HCT116 (cell line): Measurements from ENCODE around the gene C2orf76. TPM values are rescaled to one million over a fixed set of nuclear protein-coding genes. Genes with fewer than 3 reads are reported as not detected.

Source experiments
- ATAC-seq: fragments of 200-7000 bp; cut with Tn5 transposase; 2 replicates; pipeline ENCODE4 v1.9.1; 2020; ENCODE audit warnings: mild to moderate bottlenecking, moderate library complexity
- BruUV-seq: library from RNA; stranded (reverse); fragments of 400-500 nt; replicated peaks from 2 replicates; lab custom pipeline; 2021; lab: Mats Ljungman, UMichigan
- CTCF ChIA-PET: fragments of 300-600 bp; sonication (Branson Sonifier 250); formaldehyde crosslinking; loops from one replicate; lab custom pipeline; 2021; ENCODE audit warnings: antibody characterized with exemption; lab: Charles Lee
- POLR2A ChIA-PET: fragments of 300-600, 350-600 bp; sonication (Branson Sonifier 250); formaldehyde crosslinking; loops from one replicate; lab custom pipeline; 2021; ENCODE audit warnings: antibody characterized with exemption; lab: Charles Lee
- RAD21 ChIA-PET, 2 experiments: fragments of 300-600 bp; sonication (Branson Sonifier 250); formaldehyde crosslinking; loops; one replicate each; lab custom pipeline; 2023; ENCODE audit warnings: low total read pairs in 2 of 2; ENCODE audit not compliant: uncharacterized antibody in 2 of 2, unreplicated experiment in 2 of 2, low non-redundant PET in 1 of 2; lab: Charles Lee
- DNase-seq: peaks from one replicate; pipeline ENCODE4 v3.0.0-alpha.2; 2010; ENCODE audit warnings: low read depth, low spot score
- H2AFZ ChIP-seq: fragments of 200-600 bp; shearing (Covaris generic), sonication (generic); 2 replicates; pipeline ENCODE4 v1.6.1; 2017; ENCODE audit warnings: low read depth, mixed run types, mixed read lengths, antibody characterized with exemption, low read length; ENCODE audit not compliant: poor library complexity, severe bottlenecking
- H3K27ac ChIP-seq: 2 replicates; pipeline ENCODE4 v1.5.1; 2012; ENCODE audit warnings: low read depth, low read length
- H3K27me3 ChIP-seq: fragments of 200-600 bp; sonication (generic); 2 replicates; pipeline ENCODE4 v1.6.1; 2016; ENCODE audit warnings: mixed run types, low read length, mixed read lengths; ENCODE audit not compliant: insufficient read depth
- H3K36me3 ChIP-seq, 2 experiments: fragments of 200-500 bp in 1 of 2; fragments of 200-600 bp in 1 of 2; sonication (Bioruptor generic) in 1 of 2; sonication (generic) in 1 of 2; 2 replicates each; pipeline versions ENCODE4 v1.5.1 to v1.6.1; 2014 to 2016; ENCODE audit warnings: low read length in 2 of 2, inconsistent platforms in 1 of 2, mixed read lengths in 1 of 2, mixed run types in 1 of 2; ENCODE audit not compliant: insufficient read depth in 2 of 2, control insufficient read depth in 1 of 2
- H3K4me1 ChIP-seq, 2 experiments: fragments of 200-600 bp in 1 of 2; sonication (generic) in 1 of 2; 2 replicates each; pipeline versions ENCODE4 v1.5.1 to v1.6.1; 2012 to 2017; ENCODE audit warnings: low read length in 2 of 2, inconsistent platforms in 1 of 2, mild to moderate bottlenecking in 1 of 2, mixed read lengths in 1 of 2, mixed run types in 1 of 2, moderate library complexity in 1 of 2; ENCODE audit not compliant: insufficient read depth in 2 of 2, control insufficient read depth in 1 of 2
- H3K4me2 ChIP-seq: fragments of 200-600 bp; sonication (generic); 2 replicates; pipeline ENCODE4 v1.6.1; 2017; ENCODE audit warnings: mixed run types, low read length, mixed read lengths
- H3K4me3 ChIP-seq, 2 experiments: fragments of 200-600 bp in 1 of 2; sonication (generic) in 1 of 2; replicated peaks in 1 of 2; 2 replicates each; pipeline ENCODE4 v1.5.1; 2011 to 2016; ENCODE audit warnings: low read length in 2 of 2, control low read depth in 1 of 2, low read depth in 1 of 2, mild to moderate bottlenecking in 1 of 2, mixed read lengths in 1 of 2, mixed run types in 1 of 2
- H3K79me2 ChIP-seq: fragments of 200-600 bp; sonication (generic); 2 replicates; pipeline ENCODE4 v1.6.1; 2017; ENCODE audit warnings: mild to moderate bottlenecking, mixed run types, low read length, moderate library complexity, mixed read lengths; ENCODE audit not compliant: insufficient read depth
- H3K9ac ChIP-seq: fragments of 200-600 bp; sonication (generic); 2 replicates; pipeline ENCODE4 v1.6.1; 2016; ENCODE audit warnings: low read length, mixed read lengths
- H3K9me2 ChIP-seq: fragments of 200-600 bp; sonication (generic), shearing (Covaris generic); 2 replicates; pipeline ENCODE4 v1.6.1; 2017; ENCODE audit warnings: mixed run types, mild to moderate bottlenecking, moderate library complexity; ENCODE audit not compliant: insufficient read depth
- H3K9me3 ChIP-seq, 2 experiments: fragments of 200-500 bp in 1 of 2; fragments of 200-600 bp in 1 of 2; sonication (Bioruptor generic) in 1 of 2; sonication (generic) in 1 of 2; 2 replicates each; pipeline ENCODE4 v1.6.1; 2014 to 2017; ENCODE audit warnings: low read length in 2 of 2, mixed read lengths in 2 of 2, inconsistent platforms in 1 of 2, low read depth in 1 of 2, mild to moderate bottlenecking in 1 of 2, mixed run types in 1 of 2, moderate library complexity in 1 of 2; ENCODE audit not compliant: control insufficient read depth in 1 of 2, insufficient read depth in 1 of 2
- H4K20me1 ChIP-seq: fragments of 200-600 bp; sonication (generic), shearing (Covaris generic); 2 replicates; pipeline ENCODE4 v1.6.1; 2017; ENCODE audit warnings: mixed run types, mild to moderate bottlenecking, moderate library complexity; ENCODE audit not compliant: insufficient read depth
- CBX3 ChIP-seq: IDR thresholded peaks from 2 replicates; pipeline ENCODE4 v1.6.1; 2012; ENCODE audit warnings: low read depth
- EGR1 ChIP-seq: IDR thresholded peaks from 2 replicates; pipeline ENCODE4 v1.6.1; 2012; ENCODE audit warnings: low read depth
- ELF1 ChIP-seq: IDR thresholded peaks from 2 replicates; pipeline ENCODE4 v1.6.1; 2012; ENCODE audit warnings: low read depth, borderline replicate concordance
- EZH2 ChIP-seq: fragments of 200-600 bp; sonication (generic); IDR thresholded peaks from 2 replicates; pipeline ENCODE4 v1.6.1; 2017; ENCODE audit warnings: antibody characterized with exemption, mixed run types
- EZH2phosphoT487 ChIP-seq: fragments of 200-600 bp; IDR thresholded peaks from 2 replicates; pipeline ENCODE4 v1.6.1; 2018; ENCODE audit warnings: antibody characterized with exemption, borderline replicate concordance
- FOSL1 ChIP-seq: IDR thresholded peaks from 2 replicates; pipeline ENCODE4 v1.6.1; 2012; ENCODE audit warnings: low read depth
- POLR2A ChIP-seq: IDR thresholded peaks from 2 replicates; pipeline ENCODE4 v1.7.0; 2011; ENCODE audit warnings: borderline replicate concordance; ENCODE audit not compliant: insufficient read depth, insufficient read length; ENCODE audit errors: extremely low read depth
- POLR2AphosphoS5 ChIP-seq: IDR thresholded peaks from 2 replicates; pipeline ENCODE4 v1.6.1; 2011; ENCODE audit warnings: mild to moderate bottlenecking, low read depth, low read length, moderate library complexity
- RAD21 ChIP-seq: IDR thresholded peaks from 2 replicates; pipeline ENCODE4 v1.6.1; 2012; ENCODE audit warnings: low read depth, mild to moderate bottlenecking
- SP1 ChIP-seq: IDR thresholded peaks from 2 replicates; pipeline ENCODE4 v1.6.1; 2012; ENCODE audit warnings: low read depth
- SRF ChIP-seq: IDR thresholded peaks from 2 replicates; pipeline ENCODE4 v1.6.1; 2012; ENCODE audit warnings: low read depth
- YY1 ChIP-seq: IDR thresholded peaks from 2 replicates; pipeline ENCODE4 v1.6.1; 2011; ENCODE audit warnings: low read length, low read depth, moderate library complexity, mild to moderate bottlenecking; ENCODE audit not compliant: insufficient replicate concordance; ENCODE audit errors: extremely low read depth
- ZNF274 ChIP-seq: fragments of 200-500 bp; sonication (Bioruptor generic); IDR thresholded peaks from 2 replicates; pipeline ENCODE4 v1.6.1; 2014; ENCODE audit warnings: mild to moderate bottlenecking, low read depth, low read length, inconsistent platforms
- intact Hi-C: fragments of 100-400 bp; cut with micrococcal nuclease; formaldehyde crosslinking; loops from 2 replicates; pipeline ENCODE4 v1.10.0; 2022
- total RNA-seq: library from RNA; stranded (reverse); gene quantifications from one replicate; pipeline ENCODE4 v1.2.1, GENCODE V29; 2021; ENCODE audit not compliant: unreplicated experiment
- TF ChIP-seq, protein P1 (sequence below): IDR thresholded peaks from 2 replicates; pipeline ENCODE4 v1.6.1; 2012
- TF ChIP-seq, protein P2 (sequence below): IDR thresholded peaks from 2 replicates; pipeline ENCODE4 v1.6.1; 2012
- TF ChIP-seq, protein P3 (sequence below): IDR thresholded peaks from 2 replicates; pipeline ENCODE4 v1.6.1; 2011; ENCODE audit warnings: mild to moderate bottlenecking, low read length, moderate library complexity; ENCODE audit not compliant: insufficient replicate concordance; ENCODE audit errors: extremely low read depth
- TF ChIP-seq, protein P4 (sequence below): IDR thresholded peaks from 2 replicates; pipeline ENCODE4 v1.6.1; 2012; ENCODE audit warnings: low read depth
- TF ChIP-seq, protein P5 (sequence below), 3 experiments: fragments of 200-600 bp in 1 of 3; sonication (generic) in 1 of 3; IDR thresholded peaks in 2 of 3; conservative IDR thresholded peaks in 1 of 3; 2 replicates each; pipeline ENCODE4 v1.5.1; 2012 to 2017; ENCODE audit warnings: low read depth in 2 of 3, low read length in 2 of 3, antibody characterized with exemption in 1 of 3, borderline replicate concordance in 1 of 3, control low read depth in 1 of 3, mild to moderate bottlenecking in 1 of 3, mixed read lengths in 1 of 3, mixed run types in 1 of 3, moderate library complexity in 1 of 3; ENCODE audit not compliant: insufficient read depth in 1 of 3

Gene C2orf76
- total RNA-seq, 1 experiment from 2014 or later = 10.5 TPM

GRCh38 chr2:119282146-119282995 lies 84.3 kb downstream of the C2orf76 start:
- intact Hi-C loops = no loop called here
- Histone ChIP-seq H3K4me1 (no peaks in the 10 kb centered on the region), H3K36me3 (no peaks in the 10 kb centered on the region), H3K9me3 (no peaks in the 10 kb centered on the region), H3K9me2 (no peaks in the 10 kb centered on the region), H3K4me3 (no peak overlapping the region), H3K27me3 (no peaks in the 10 kb centered on the region), H3K79me2 (no peaks in the 10 kb centered on the region), H4K20me1 (no peaks in the 10 kb centered on the region), H2AFZ (no peak overlapping the region), H3K9ac (no peak overlapping the region), H3K4me2 (no peak overlapping the region), H3K27ac (no peak overlapping the region)
- BruUV-seq = no TSS peak
- ChIA-PET RAD21 (no interaction called here), CTCF (no interaction called here), POLR2A (no interaction called here)
- DNase-seq (no peak), ATAC-seq (no peak)
- TF ChIP-seq SP1 (no peak), RAD21 (no peak), POLR2A (no peak), CBX3 (no peak), SRF (no peak), EZH2phosphoT487 (no peak), FOSL1 (no peak), EZH2 (no peak), POLR2AphosphoS5 (no peak), ZNF274 (no peak), ELF1 (no peak), YY1 (no peak), EGR1 (no peak)
- TF ChIP-seq, protein P1, sequence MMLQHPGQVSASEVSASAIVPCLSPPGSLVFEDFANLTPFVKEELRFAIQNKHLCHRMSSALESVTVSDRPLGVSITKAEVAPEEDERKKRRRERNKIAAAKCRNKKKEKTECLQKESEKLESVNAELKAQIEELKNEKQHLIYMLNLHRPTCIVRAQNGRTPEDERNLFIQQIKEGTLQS = no peak
- TF ChIP-seq, protein P2, sequence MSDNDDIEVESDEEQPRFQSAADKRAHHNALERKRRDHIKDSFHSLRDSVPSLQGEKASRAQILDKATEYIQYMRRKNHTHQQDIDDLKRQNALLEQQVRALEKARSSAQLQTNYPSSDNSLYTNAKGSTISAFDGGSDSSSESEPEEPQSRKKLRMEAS = no peak
- TF ChIP-seq, protein P3, sequence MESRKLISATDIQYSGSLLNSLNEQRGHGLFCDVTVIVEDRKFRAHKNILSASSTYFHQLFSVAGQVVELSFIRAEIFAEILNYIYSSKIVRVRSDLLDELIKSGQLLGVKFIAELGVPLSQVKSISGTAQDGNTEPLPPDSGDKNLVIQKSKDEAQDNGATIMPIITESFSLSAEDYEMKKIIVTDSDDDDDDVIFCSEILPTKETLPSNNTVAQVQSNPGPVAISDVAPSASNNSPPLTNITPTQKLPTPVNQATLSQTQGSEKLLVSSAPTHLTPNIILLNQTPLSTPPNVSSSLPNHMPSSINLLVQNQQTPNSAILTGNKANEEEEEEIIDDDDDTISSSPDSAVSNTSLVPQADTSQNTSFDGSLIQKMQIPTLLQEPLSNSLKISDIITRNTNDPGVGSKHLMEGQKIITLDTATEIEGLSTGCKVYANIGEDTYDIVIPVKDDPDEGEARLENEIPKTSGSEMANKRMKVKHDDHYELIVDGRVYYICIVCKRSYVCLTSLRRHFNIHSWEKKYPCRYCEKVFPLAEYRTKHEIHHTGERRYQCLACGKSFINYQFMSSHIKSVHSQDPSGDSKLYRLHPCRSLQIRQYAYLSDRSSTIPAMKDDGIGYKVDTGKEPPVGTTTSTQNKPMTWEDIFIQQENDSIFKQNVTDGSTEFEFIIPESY = no peak
- TF ChIP-seq, protein P4, sequence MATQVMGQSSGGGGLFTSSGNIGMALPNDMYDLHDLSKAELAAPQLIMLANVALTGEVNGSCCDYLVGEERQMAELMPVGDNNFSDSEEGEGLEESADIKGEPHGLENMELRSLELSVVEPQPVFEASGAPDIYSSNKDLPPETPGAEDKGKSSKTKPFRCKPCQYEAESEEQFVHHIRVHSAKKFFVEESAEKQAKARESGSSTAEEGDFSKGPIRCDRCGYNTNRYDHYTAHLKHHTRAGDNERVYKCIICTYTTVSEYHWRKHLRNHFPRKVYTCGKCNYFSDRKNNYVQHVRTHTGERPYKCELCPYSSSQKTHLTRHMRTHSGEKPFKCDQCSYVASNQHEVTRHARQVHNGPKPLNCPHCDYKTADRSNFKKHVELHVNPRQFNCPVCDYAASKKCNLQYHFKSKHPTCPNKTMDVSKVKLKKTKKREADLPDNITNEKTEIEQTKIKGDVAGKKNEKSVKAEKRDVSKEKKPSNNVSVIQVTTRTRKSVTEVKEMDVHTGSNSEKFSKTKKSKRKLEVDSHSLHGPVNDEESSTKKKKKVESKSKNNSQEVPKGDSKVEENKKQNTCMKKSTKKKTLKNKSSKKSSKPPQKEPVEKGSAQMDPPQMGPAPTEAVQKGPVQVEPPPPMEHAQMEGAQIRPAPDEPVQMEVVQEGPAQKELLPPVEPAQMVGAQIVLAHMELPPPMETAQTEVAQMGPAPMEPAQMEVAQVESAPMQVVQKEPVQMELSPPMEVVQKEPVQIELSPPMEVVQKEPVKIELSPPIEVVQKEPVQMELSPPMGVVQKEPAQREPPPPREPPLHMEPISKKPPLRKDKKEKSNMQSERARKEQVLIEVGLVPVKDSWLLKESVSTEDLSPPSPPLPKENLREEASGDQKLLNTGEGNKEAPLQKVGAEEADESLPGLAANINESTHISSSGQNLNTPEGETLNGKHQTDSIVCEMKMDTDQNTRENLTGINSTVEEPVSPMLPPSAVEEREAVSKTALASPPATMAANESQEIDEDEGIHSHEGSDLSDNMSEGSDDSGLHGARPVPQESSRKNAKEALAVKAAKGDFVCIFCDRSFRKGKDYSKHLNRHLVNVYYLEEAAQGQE = no peak
- TF ChIP-seq, protein P5, sequence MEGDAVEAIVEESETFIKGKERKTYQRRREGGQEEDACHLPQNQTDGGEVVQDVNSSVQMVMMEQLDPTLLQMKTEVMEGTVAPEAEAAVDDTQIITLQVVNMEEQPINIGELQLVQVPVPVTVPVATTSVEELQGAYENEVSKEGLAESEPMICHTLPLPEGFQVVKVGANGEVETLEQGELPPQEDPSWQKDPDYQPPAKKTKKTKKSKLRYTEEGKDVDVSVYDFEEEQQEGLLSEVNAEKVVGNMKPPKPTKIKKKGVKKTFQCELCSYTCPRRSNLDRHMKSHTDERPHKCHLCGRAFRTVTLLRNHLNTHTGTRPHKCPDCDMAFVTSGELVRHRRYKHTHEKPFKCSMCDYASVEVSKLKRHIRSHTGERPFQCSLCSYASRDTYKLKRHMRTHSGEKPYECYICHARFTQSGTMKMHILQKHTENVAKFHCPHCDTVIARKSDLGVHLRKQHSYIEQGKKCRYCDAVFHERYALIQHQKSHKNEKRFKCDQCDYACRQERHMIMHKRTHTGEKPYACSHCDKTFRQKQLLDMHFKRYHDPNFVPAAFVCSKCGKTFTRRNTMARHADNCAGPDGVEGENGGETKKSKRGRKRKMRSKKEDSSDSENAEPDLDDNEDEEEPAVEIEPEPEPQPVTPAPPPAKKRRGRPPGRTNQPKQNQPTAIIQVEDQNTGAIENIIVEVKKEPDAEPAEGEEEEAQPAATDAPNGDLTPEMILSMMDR (IDR thresholded peaks at IDR 0.05 in 2 of 3, conservative IDR thresholded peaks at IDR 0.05 in 1 of 3; ENCODE audit: borderline replicate concordance in 1 of 3, insufficient read depth in 1 of 3, low read depth in 2 of 3, low read length in 2 of 3) = no peak
